Esophagus muscularis mucosa (tissue), 4 donors: Measurements from ENCODE around the gene LZTS2.

ENCODE experiments used
- CTCF ChIP-seq, 3 experiments: fragments of 200-600 bp in 2 of 3; fragments of 450-650 bp in 1 of 3; sonication (generic) in 2 of 3; IDR thresholded peaks; one replicate each; pipeline ENCODE4 v1.5.1; 2017 to 2019; ENCODE audit warnings: antibody characterized with exemption in 3 of 3, mild to moderate bottlenecking in 2 of 3, moderate library complexity in 1 of 3
- EP300 ChIP-seq: sonication (generic); formaldehyde crosslinking; IDR thresholded peaks from one replicate; pipeline ENCODE4 v1.6.1; 2017; ENCODE audit warnings: antibody characterized with exemption
- POLR2A ChIP-seq: fragments of 450-650 bp; IDR thresholded peaks from one replicate; pipeline ENCODE4 v1.6.1; 2017; ENCODE audit warnings: antibody characterized with exemption, moderate library complexity, mild to moderate bottlenecking, low read depth
- POLR2AphosphoS5 ChIP-seq, 2 donors: sonication (generic); formaldehyde crosslinking; IDR thresholded peaks; one replicate each; pipeline ENCODE4 v1.6.1; 2017; ENCODE audit warnings: antibody characterized with exemption in 2 of 2

GRCh38 chr10:101011517-101012423, 12.2 kb downstream of the LZTS2 start:
- TF ChIP-seq POLR2AphosphoS5 (IDR thresholded peaks at IDR 0.05) (no peak), CTCF (IDR thresholded peaks at IDR 0.05) (peak in 2 of 3 experiments; percentile 8 to 12), EP300 (no peak), POLR2A (no peak)
